D721Med (cell line): Measurements from ENCODE around the gene CLIP1.
"Not testable (repeated sequence)": the region's sequence is repeated elsewhere in the genome, so short reads cannot be mapped to it uniquely, and the experiment has no call there.

Experiments used
- DNase-seq: peaks from one replicate; pipeline ENCODE4 v3.0.0; 2011; ENCODE audit warnings: low spot score; ENCODE audit not compliant: insufficient read length
- FAIRE-seq: peaks from 2 replicates; lab custom pipeline; 2011; peaks lifted over from hg19 to GRCh38; lab: Jason Lieb, UNC
- TF ChIP-seq, protein P1 (sequence below): IDR thresholded peaks from 2 replicates; pipeline ENCODE4 v1.5.1; 2012; ENCODE audit warnings: mild to moderate bottlenecking, control low read depth; ENCODE audit not compliant: insufficient read depth; ENCODE audit errors: missing control alignments

Gene CLIP1

DNA sequence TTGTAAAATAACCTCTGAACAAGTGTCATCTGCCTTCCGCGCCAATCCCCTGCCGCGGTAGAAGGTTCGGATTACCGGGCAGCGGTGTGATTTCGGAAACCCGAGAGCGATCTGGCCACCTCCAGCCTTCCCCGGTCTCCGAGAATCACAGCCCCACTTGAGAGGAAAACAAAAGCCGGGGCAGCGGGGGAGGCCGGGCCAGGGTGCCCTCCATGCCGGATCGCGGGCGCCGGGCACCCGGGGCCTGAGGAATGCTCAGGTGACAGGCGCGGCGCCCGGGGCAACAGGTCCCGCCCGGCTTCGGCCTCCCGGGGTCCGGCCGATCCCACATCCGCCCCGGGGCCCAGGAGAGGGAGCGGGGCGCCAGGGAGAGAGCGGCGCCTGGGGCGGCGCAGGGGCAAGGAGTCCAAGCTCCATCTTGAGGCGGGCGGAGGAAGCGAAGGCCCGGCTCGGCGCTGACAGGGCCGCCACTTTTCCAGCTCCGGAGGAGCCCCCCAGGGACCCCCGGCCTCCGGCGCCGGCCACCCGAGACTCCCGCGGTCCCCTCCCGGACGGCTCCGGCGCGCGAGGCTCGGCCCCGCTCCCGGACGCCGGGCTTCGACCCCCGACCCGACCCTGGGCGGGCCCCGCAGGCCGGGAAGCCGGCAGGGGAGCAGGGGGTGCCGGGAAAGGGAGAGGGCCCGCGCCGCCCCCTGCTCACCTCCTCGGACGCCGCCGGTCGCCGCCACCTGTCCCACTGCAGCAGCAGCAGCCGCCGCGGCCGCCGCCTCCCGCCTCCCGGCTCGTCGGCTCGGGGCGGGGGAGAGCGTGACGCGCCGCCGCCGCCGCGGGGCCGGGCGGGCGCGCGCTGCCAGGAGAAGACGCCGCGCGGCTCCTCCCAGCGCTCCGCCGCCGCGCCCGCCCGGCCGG lies at the start of gene CLIP1:
Gene CLIP1 (minus strand): TSS at position 849 of the 909 bp plus-strand sequence. CDS start 42,217 bp downstream, outside the sequence.
- DNase-seq, result no peak
- TF ChIP-seq, protein P1, sequence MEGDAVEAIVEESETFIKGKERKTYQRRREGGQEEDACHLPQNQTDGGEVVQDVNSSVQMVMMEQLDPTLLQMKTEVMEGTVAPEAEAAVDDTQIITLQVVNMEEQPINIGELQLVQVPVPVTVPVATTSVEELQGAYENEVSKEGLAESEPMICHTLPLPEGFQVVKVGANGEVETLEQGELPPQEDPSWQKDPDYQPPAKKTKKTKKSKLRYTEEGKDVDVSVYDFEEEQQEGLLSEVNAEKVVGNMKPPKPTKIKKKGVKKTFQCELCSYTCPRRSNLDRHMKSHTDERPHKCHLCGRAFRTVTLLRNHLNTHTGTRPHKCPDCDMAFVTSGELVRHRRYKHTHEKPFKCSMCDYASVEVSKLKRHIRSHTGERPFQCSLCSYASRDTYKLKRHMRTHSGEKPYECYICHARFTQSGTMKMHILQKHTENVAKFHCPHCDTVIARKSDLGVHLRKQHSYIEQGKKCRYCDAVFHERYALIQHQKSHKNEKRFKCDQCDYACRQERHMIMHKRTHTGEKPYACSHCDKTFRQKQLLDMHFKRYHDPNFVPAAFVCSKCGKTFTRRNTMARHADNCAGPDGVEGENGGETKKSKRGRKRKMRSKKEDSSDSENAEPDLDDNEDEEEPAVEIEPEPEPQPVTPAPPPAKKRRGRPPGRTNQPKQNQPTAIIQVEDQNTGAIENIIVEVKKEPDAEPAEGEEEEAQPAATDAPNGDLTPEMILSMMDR, result peak; percentile 22
- FAIRE-seq, result no peak

DNA sequence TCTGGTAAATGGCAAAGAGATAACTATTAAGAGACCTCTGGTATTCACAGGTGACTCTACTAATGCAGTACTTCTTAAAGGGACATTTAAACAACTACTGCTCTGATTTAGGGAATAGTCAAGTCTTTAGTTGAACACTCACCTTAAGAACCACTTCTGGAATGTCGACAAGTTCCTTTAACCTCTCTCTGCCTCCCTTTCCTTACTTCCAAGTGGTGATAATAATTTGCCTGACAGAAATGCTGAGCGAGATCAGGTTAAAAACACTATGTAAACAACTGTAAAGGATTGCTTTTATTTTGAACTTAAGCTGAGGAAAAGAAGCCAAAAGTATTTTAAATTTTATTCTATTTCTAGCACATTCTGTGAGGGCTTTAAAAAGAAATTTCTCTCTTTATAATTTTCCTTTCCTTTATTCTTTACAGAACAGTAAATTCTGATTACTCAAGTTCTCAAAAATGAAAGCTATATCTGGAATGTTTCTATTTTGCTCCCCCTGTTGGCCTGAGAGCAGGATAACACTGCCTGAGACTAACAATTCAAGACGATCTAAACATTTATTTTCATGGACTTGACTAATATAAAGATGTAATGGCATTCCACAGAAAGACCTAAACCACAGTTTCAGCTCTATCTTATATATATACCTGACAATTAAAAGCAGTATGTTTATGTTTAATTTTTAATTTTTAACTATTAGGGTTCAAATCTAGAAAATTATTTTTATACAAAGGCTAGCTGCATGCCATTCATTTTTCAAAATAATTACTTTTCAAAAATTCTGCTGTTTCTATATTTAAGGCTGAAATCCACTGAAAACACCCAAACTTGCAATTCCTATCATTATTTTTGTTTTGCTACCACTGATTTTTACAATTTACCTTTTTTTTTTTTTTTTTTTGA lies 49.1 kb upstream of the CLIP1 start:
- no peak for DNase-seq
- FAIRE-seq, result no peak
- TF ChIP-seq, protein P1, result peak; percentile 84

DNA sequence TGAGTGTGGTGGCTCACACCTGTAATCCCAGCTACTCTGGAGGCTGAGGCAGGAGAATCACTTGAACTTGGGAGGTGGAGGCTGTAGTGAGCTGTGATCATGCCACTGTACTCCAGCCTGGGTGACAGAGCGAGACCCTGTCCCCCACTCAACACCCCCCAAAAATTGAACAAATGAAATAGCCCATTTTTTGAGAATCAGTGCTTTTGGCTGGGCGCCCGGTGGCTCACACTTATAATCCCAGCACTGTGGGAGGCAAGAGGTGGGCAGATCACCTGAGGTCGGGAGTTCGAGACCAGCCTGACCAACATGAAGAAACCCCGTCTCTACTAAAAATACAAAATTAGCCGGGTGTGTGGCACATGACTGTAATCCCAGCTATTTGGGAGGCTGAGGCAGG lies 48.1 kb upstream of the CLIP1 start:
- not testable (repeated sequence) for FAIRE-seq

DNA sequence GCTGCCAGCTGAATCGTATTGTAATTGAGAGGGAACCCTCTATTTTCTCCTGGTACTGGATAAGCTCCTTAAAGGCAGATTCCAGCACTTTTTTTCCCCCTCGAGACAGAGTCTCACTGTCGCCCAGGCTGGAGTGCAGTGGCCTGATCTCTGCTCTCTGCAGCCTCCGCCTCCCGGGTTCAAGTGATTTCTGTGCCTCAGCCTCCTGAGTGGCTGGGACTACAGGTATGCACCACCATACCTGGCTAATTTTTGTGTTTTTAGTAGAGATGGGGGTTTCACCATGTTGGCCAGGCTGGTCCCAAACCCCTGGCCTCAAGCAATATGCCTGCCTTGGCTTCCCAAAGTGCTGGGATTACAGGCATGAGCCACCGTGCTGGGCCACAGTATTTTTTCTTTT lies 47.4 kb upstream of the CLIP1 start:
- FAIRE-seq, result not testable (repeated sequence)

More for the DNA sequence above, 48.1 kb upstream of the CLIP1 start:
- not testable (repeated sequence) for DNase-seq

DNA sequence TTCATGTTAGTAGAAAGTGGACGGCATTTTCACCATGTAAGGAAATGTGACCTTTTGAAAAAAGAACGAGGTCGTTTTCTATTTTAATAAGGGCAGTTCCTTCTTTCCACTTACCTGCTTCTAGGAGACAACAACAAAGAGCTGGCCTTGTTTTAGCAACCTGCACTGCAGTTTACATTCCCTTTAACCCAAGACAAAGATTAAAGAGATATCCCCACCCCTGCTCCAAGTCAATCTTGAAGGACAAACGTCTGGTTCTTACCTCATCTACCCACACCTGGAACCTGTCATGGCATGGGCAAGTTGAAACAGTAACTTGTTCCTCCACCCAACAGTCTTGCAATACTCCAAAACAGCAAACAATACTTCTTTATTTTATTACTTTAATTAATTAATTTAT lies 45.5 kb upstream of the CLIP1 start:
- no peak for FAIRE-seq
- no peak for DNase-seq
- TF ChIP-seq, protein P1, result no peak

More for the DNA sequence above, 47.4 kb upstream of the CLIP1 start:
- DNase-seq, result not testable (repeated sequence)

DNA sequence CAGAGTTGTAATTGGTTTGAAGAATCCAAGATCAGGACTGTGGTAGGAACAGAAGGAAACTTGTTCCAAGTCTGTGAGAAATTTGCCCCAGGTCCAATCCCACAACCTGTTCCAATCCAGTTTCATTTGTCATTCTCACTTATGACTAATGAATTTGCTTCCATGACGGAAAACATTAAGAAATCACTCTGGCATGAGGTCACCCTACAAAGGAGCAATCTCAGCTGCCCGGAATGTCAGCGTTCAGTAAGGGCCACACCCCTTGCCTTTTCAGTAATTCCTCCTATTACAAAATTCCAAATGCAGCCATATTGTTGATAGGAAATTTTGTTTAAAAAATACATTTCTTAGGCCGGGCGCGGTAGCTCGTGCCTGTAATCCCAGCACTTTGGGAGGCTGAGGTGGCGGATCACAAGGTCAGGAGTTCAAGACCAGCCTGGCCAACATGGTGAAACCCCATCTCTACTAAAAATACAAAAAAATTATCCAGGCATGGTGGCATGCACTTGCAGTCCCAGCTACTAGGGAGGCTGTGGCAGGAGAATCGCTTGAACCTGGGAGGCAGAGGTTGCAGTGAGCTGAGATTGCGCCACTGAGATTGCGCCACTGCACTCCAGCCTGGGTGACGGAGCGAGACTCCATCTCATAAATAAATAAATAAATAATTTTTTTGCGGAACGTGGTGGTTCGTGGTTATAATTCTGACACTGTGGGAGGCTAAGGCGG lies 42.0 kb upstream of the CLIP1 start:
- FAIRE-seq, DNase-seq: not testable (repeated sequence)

DNA sequence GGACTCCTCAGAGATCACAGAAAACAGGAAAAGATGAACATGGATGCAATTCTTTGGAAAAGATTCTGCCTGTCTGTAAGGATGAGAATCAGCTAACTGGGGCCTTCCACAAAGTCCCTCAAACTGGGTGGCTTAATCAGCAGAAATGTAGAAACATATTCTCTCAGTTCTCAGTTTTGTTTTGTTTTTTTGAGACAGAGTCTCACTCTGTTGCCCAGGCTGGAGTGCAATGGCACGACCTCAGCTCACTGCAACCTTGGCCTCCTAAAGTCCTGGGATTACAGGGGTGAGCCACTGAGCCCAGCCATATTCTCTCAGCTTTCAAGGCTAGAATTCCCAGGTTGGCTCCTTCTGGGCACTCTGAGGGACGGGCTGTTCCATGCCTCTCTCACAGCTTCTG lies 38.2 kb upstream of the CLIP1 start:
- FAIRE-seq (no peak), DNase-seq (no peak)
- TF ChIP-seq, protein P1, result no peak

DNA sequence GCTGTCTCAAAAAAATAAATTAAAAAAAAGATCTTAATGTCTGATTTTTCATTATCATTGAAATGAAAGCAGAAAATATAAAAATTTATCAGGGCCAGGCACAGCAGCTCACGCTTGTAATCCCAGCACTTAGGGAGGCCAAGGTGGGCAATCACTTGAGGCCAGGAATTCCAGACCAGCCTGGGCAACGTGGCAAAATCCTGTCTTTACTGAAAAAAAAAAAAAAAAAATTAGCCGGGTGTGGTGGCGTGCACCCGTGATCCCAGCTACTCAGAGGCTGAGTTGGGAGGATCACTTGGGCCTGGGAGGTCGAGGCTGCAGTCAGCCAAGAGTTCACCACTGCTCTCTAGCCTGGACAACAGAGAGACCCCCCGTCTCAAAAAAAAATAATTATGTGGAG lies 37.6 kb upstream of the CLIP1 start:
- DNase-seq, result no peak
- FAIRE-seq, result no peak
- TF ChIP-seq, protein P1, result no peak
